Heart left ventricle (tissue), 16 donors: ENCODE results near the gene KRTAP5-1. TPM values are rescaled to one million over a fixed set of nuclear protein-coding genes. Genes with fewer than 3 reads are reported as not detected.

Experiments
- ATAC-seq, 4 donors: fragments of 200-7000 bp; cut with Tn5 transposase; one replicate each; pipeline ENCODE4 v1.9.1; 2020 to 2022; ENCODE audit warnings: moderate library complexity in 4 of 4, mild to moderate bottlenecking in 3 of 4, moderate number of reproducible peaks in 1 of 4
- DNase-seq, 5 donors: peaks; one replicate each; pipeline ENCODE4 v3.0.0-alpha.2; 2020
- H3K27ac ChIP-seq, 12 donors: fragments of 200-600 bp; sonication (generic) in 4 of 12; one replicate each; pipeline versions ENCODE4 v1.5.0 to v1.8.0; 2016 to 2022; ENCODE audit warnings: mild to moderate bottlenecking in 2 of 12
- H3K27me3 ChIP-seq, 9 donors: fragments of 200-600 bp; sonication (generic) in 2 of 9; one replicate each; pipeline versions ENCODE4 v1.5.1 to v1.8.0; 2016 to 2022; ENCODE audit warnings: mild to moderate bottlenecking in 3 of 9
- H3K36me3 ChIP-seq, 9 donors: fragments of 200-600 bp; sonication (generic) in 2 of 9; one replicate each; pipeline versions ENCODE4 v1.5.0 to v1.8.0; 2018 to 2022; ENCODE audit warnings: mild to moderate bottlenecking in 2 of 9
- H3K4me1 ChIP-seq, 12 donors: fragments of 200-600 bp; sonication (generic) in 4 of 12; one replicate each; pipeline versions ENCODE4 v1.5.0 to v1.8.0; 2016 to 2022; ENCODE audit warnings: mild to moderate bottlenecking in 3 of 12
- H3K4me3 ChIP-seq, 12 donors: fragments of 200-600 bp; sonication (generic) in 4 of 12; one replicate each; pipeline versions ENCODE4 v1.5.0 to v1.8.0; 2017 to 2022; ENCODE audit warnings: mild to moderate bottlenecking in 9 of 12, moderate library complexity in 4 of 12
- H3K9me3 ChIP-seq, 12 donors: fragments of 200-600 bp; sonication (generic) in 4 of 12; one replicate each; pipeline versions ENCODE4 v1.5.0 to v1.8.0; 2016 to 2022; ENCODE audit warnings: mild to moderate bottlenecking in 1 of 12
- POLR2A ChIP-seq, 2 donors: fragments of 450-650 bp; IDR thresholded peaks; one replicate each; pipeline ENCODE4 v1.6.1; 2017; ENCODE audit warnings: antibody characterized with exemption in 2 of 2, mild to moderate bottlenecking in 2 of 2, moderate library complexity in 2 of 2
- WGBS, 4 donors: extraction: QIAGEN DNeasy Blood & Tissue Kit in 2 of 4; methylation state at CpG; one replicate each; pipeline versions ENCODE4 v1.1.5 to v1.1.7; 2013 to 2018; 5-methylcytosine and 5-hydroxymethylcytosine counted together
- intact Hi-C, 10 donors: fragments of 100-400 bp; cut with DNase I; formaldehyde crosslinking; loops; one replicate each; pipeline versions ENCODE4 v1.11.1 to v1.14.2; 2022
- polyA plus RNA-seq, 2 donors: library from polyadenylated mRNA; stranded (reverse); fragments of 200-250 nt; gene quantifications; one replicate each; pipeline ENCODE4 v1.2.3, GENCODE V29; 2013
- total RNA-seq, 9 donors: library from RNA; depleted of rRNA in 2 of 9; stranded (reverse); fragments of >200 nt in 2 of 9; fragmentation: NEBNext Ultra II Directional in 3 of 9; extraction: Animal tissue kit (Norgen Biotek cat#: 25700) in 3 of 9; gene quantifications; one replicate each; pipeline versions ENCODE4 v1.1.0 to v1.2.4, GENCODE V29; 2016 to 2023
- TF ChIP-seq, protein P1 (sequence below), 12 donors: fragments of 200-600 bp; sonication (generic) in 4 of 12; IDR thresholded peaks; one replicate each; pipeline versions ENCODE4 v1.5.0 to v1.8.0; 2018 to 2022; ENCODE audit warnings: antibody characterized with exemption in 12 of 12, mild to moderate bottlenecking in 5 of 12
- donor health status: ischemic (EF 13 %, LVEDD 7.1; RV severe dilation, severe dysfunction).
- donor health status: healthy with polysubstance abuse.
- donor health status: DM: no; HTN: yes; CAD: no.
- donor health status: DM: no; HTN: no; CAD: no.
- donor health status: ischemic (EF 25% LVEDD 6.9; RV normal size, moderate dysfunction).
- donor health status: ischemic (EF 25% LVEDD 5.7; RV mildly dilated, moderate dysfunction).
- donor health status: healthy.
- donor health status: DM: yes; HTN: yes; CAD: no.
- donor health status: ischemic (EF 35%, LVEDD 5.7; RV mildly dilated, moderate dysfunction).
- donor health status: nonischemic (EF 11% LVEDD 7.7; RV severe dilation, severe dysfunction).
- donor health status: DM: yes; HTN: yes; CAD: no.
- donor health status: PGD.
- donor health status: ischemic (EF 29% LVEDD 5.4; RV normal size, mild dysfunction).
- donor health status: nonischemic (EF 23%, LVEDD 6.1; RV moderate dilation, normal function).

KRTAP5-1 gene
- total and polyA plus RNA-seq, 11 donors = not detected

GRCh38 chr11:1572197-1573076 is 12.6 kb downstream of the KRTAP5-1 start, which contains the start of gene DUSP8:
TSS of gene DUSP8 (minus strand) at chr11:1572271. CDS start at chr11:1565826, 6,445 bp downstream.
- intact Hi-C loops = loop anchor here in 7 of 10 donors (2.0 to 10.0 kb wide), 7 partner anchors 14 to 370 kb away; partner anchors contain the start of gene TOLLIP (in 1 of the 7)
- ATAC-seq (peak; percentile 75 to 80 (median 78)), DNase-seq (peak; percentile 94 to 96 (median 95))
- peak within 1 kb of the TSS; percentile 55 to 85 (median 78) for H3K4me3 ChIP-seq
- H3K36me3 ChIP-seq = no peaks in the 10 kb centered on the region
- TF ChIP-seq, protein P1, sequence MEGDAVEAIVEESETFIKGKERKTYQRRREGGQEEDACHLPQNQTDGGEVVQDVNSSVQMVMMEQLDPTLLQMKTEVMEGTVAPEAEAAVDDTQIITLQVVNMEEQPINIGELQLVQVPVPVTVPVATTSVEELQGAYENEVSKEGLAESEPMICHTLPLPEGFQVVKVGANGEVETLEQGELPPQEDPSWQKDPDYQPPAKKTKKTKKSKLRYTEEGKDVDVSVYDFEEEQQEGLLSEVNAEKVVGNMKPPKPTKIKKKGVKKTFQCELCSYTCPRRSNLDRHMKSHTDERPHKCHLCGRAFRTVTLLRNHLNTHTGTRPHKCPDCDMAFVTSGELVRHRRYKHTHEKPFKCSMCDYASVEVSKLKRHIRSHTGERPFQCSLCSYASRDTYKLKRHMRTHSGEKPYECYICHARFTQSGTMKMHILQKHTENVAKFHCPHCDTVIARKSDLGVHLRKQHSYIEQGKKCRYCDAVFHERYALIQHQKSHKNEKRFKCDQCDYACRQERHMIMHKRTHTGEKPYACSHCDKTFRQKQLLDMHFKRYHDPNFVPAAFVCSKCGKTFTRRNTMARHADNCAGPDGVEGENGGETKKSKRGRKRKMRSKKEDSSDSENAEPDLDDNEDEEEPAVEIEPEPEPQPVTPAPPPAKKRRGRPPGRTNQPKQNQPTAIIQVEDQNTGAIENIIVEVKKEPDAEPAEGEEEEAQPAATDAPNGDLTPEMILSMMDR (IDR thresholded peaks at IDR 0.05) = no peak
- peak in 1 of 2 donors; percentile 47 for TF ChIP-seq POLR2A (IDR thresholded peaks at IDR 0.05)
- peaks cover 0 to 25% (median 0%) of the 10 kb centered on the region in 9 donors for H3K27me3 ChIP-seq
- WGBS, 4 donors = 1% methylated on average over 65 to 124 of the region's 124 CpGs
- H3K9me3 ChIP-seq = no peaks in the 10 kb centered on the region
- peaks cover 2 to 65% (median 33%) of the 10 kb centered on the region in 12 donors for H3K4me1 ChIP-seq
- peak within 1 kb of the TSS; percentile 57 to 93 (median 84) for H3K27ac ChIP-seq

DNA sequence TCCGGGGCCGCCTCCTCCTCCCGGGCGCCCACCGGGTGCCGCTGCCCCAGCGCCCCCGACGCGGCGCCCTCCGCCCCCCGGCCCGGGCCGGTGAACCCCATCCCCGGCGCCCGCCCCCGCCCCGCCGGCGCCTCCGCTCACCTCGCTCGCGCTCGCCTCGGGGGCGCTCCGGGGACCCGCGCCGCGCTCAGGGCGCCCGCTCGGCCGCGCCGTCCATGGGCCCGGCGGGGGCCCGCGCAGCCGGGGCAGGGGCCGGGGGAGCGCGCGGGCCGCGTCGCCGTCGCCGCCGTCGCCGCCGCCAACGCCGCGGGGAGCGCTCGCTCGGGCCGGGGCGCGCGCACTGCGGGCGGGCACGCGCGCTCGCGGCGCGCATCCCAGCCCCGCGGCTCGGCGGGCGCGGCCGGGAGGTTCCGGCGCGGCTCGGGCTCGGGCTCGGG is 13.3 kb downstream of the KRTAP5-1 start:
- H3K27ac ChIP-seq = peak overlapping the region; percentile 40 to 93 (median 80)
- peaks cover 0 to 25% (median 0%) of the 10 kb centered on the region in 9 donors for H3K27me3 ChIP-seq
- H3K36me3 ChIP-seq = no peaks in the 10 kb centered on the region
- intact Hi-C loops = loop anchor here in 7 of 10 donors (2.0 to 10.0 kb wide), 7 partner anchors 13 to 369 kb away; partner anchors contain the start of gene TOLLIP (in 1 of the 7)
- H3K9me3 ChIP-seq = no peaks in the 10 kb centered on the region
- TF ChIP-seq, protein P1 (IDR thresholded peaks at IDR 0.05) = no peak
- no peak for TF ChIP-seq POLR2A (IDR thresholded peaks at IDR 0.05)
- WGBS, 4 donors = 0 to 1% (median 1%) methylated on average over 1 to 91 of the region's 91 CpGs; no CpG with 5 or more reads in 1 of the 4 donors
- DNase-seq = peak in 1 of 5 donors; percentile 26
- H3K4me3 ChIP-seq = peak overlapping the region; percentile 55 to 81 (median 70)
- peaks cover 2 to 71% (median 35%) of the 10 kb centered on the region in 12 donors for H3K4me1 ChIP-seq
- no peak for ATAC-seq

DNA sequence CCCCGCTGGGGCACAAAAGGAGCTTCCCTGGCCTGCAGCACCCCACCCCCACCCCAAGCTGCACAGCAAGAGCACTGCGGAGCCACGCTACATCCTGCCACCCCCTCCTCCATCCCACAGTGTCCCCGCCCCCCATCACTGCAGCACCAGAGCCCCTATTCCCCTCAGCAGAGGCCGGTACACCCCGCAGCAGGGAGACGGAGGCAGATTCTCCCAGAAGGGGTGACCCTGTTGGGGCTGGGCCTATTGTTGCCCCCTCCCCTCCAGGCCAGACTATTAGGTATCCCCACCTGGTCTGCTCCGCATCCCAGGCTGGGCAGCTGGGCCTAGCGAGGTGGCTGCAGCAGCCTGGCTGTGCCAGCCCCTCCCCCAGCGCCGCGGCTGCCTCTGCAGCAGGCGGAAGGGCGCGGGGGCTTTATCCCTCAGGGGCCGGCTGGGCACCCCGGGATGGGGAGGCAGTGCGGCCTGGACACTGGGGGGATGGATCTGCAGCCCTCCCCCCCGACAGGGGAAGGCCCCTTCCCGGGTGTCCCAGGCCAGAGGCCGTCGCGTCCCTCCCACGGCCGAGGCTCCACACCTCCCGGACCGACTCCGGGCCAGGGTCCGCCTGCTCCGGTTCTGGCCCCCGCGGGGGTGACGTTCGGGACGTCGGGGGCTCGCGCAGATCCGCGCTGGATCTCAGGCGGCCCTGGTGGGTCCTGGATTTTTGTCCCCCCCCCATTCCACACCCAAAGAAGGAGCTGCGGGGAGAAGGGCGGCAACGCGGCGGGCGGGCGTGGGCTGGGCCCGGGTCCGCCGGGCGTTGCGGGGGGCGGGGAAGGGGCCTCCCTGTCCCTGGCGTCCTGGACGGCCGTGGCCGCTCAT is 14.0 kb downstream of the KRTAP5-1 start:
- TF ChIP-seq POLR2A (IDR thresholded peaks at IDR 0.05) = no peak
- TF ChIP-seq, protein P1 (IDR thresholded peaks at IDR 0.05) = no peak
- Histone ChIP-seq H3K4me1 (peaks cover 2 to 74% (median 35%) of the 10 kb centered on the region in 12 donors), H3K27ac (peak overlapping the region; percentile 40 to 93 (median 80)), H3K36me3 (no peaks in the 10 kb centered on the region), H3K4me3 (peak overlapping the region; percentile 55 to 81 (median 70)), H3K27me3 (peaks cover 0 to 25% (median 0%) of the 10 kb centered on the region in 9 donors), H3K9me3 (no peaks in the 10 kb centered on the region)
- ATAC-seq (peak in 1 of 4 donors; percentile 3), DNase-seq (peak in 4 of 5 donors; percentile 34 to 51 (median 40))
- intact Hi-C loops = loop anchor here in 5 of 10 donors (5.0 to 10.0 kb wide), 4 partner anchors 34 to 366 kb away; partner anchors contain the start of gene TOLLIP (in 1 of the 5)
- 1 to 6% (median 5%) methylated on average over 32 to 58 of the region's 58 CpGs for WGBS, 4 donors
